A673 (cell line): ENCODE data around the gene CABLES1. TPM values are rescaled to one million over a fixed set of nuclear protein-coding genes. Genes with fewer than 3 reads are reported as not detected.

Experiments
- BruUV-seq: library from RNA; stranded (reverse); fragments of 400-500 nt; replicated peaks from 2 replicates; lab custom pipeline; 2021; lab: Mats Ljungman, UMichigan
- CTCF ChIA-PET: fragments of 300-600 bp; sonication (Branson Sonifier 250); formaldehyde crosslinking; loops from one replicate; lab custom pipeline; 2022; ENCODE audit warnings: antibody characterized with exemption; lab: Charles Lee
- POLR2A ChIA-PET: fragments of 300-600 bp; sonication (Branson Sonifier 250); formaldehyde crosslinking; loops from one replicate; lab custom pipeline; 2022; ENCODE audit warnings: antibody characterized with exemption; ENCODE audit not compliant: low non-redundant PET; lab: Charles Lee
- DNase-seq: peaks from one replicate; pipeline ENCODE4 v3.0.0-alpha.2; 2015; ENCODE audit warnings: low spot score
- H3K27ac ChIP-seq: fragments of 200-600 bp; sonication (generic); 2 replicates; pipeline ENCODE4 v1.5.1; 2016; ENCODE audit warnings: mixed run types, low read depth, mild to moderate bottlenecking, mixed read lengths, antibody characterized with exemption, low read length; ENCODE audit not compliant: poor library complexity, severe bottlenecking
- H3K27me3 ChIP-seq: fragments of 200-600 bp; sonication (generic); replicated peaks from 2 replicates; pipeline ENCODE4 v1.6.1; 2017; ENCODE audit warnings: mixed run types, low read depth, mild to moderate bottlenecking, mixed read lengths, antibody characterized with exemption, low read length; ENCODE audit not compliant: insufficient read depth, poor library complexity
- H3K36me3 ChIP-seq: fragments of 200-600 bp; sonication (generic); 2 replicates; pipeline ENCODE4 v1.6.1; 2016; ENCODE audit warnings: mixed run types, mild to moderate bottlenecking, mixed read lengths, antibody characterized with exemption, low read length; ENCODE audit not compliant: insufficient read depth, poor library complexity, severe bottlenecking
- H3K4me1 ChIP-seq: fragments of 200-600 bp; sonication (generic); 2 replicates; pipeline ENCODE4 v1.6.1; 2017; ENCODE audit warnings: mixed run types, mild to moderate bottlenecking, mixed read lengths, antibody characterized with exemption, low read length; ENCODE audit not compliant: insufficient read depth, poor library complexity, severe bottlenecking
- H3K4me3 ChIP-seq: fragments of 200-600 bp; sonication (generic); 2 replicates; pipeline ENCODE4 v1.5.1; 2016; ENCODE audit warnings: low read depth, mixed run types, mild to moderate bottlenecking, mixed read lengths, low read length; ENCODE audit not compliant: poor library complexity, severe bottlenecking
- H3K9me3 ChIP-seq: fragments of 200-600 bp; sonication (generic); 2 replicates; pipeline ENCODE4 v1.6.1; 2016; ENCODE audit warnings: mixed run types, low read depth, mild to moderate bottlenecking, mixed read lengths, antibody characterized with exemption, low read length; ENCODE audit not compliant: poor library complexity, severe bottlenecking
- EZH2 ChIP-seq: fragments of 200-600 bp; sonication (generic); IDR thresholded peaks from 2 replicates; pipeline ENCODE4 v1.6.1; 2017; ENCODE audit warnings: borderline replicate concordance, low read depth, mild to moderate bottlenecking, mixed read lengths, antibody characterized with exemption, low read length; ENCODE audit not compliant: poor library complexity, severe bottlenecking
- intact Hi-C: fragments of 100-400 bp; cut with micrococcal nuclease; formaldehyde crosslinking; loops from one replicate; pipeline ENCODE4 v1.10.0; 2022; ENCODE audit not compliant: unreplicated experiment
- total RNA-seq: library from RNA; stranded (reverse); gene quantifications from 2 replicates; pipeline ENCODE4 v1.2.3, GENCODE V29; 2021
- TF ChIP-seq, protein P1 (sequence below): fragments of 300-800, 200-600 bp; sonication (generic); conservative IDR thresholded peaks from 2 replicates; pipeline ENCODE4 v1.5.1; 2017; ENCODE audit warnings: low read depth, mild to moderate bottlenecking, antibody characterized with exemption, low read length, moderate library complexity, mixed read lengths

Gene CABLES1
- total RNA-seq, 1 experiment from 2014 or later, result 7.2 TPM

DNA sequence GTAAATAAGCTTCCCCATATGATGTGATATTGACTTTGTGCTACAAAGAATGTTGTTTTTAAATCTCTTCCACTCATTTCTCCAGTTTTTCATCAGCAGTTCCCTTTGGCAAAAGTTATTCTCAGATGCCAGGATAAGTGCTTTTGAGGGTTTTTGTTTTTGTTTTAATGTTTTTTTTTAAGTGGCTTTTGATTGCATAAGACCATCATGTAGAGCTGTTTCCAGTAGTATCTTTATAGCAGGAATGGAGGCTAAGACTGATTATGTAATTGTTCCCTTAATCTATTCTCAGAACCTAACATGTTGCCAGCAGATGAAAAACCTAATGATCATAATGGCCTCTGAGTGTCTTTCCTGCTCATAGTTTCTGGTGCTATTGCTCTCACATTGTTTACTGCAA is 77.9 kb downstream of the CABLES1 start:
- H3K4me1 ChIP-seq, result no peaks in the 10 kb centered on the region
- BruUV-seq, result no TSS peak
- no peak for DNase-seq
- no peaks in the 10 kb centered on the region for H3K9me3 ChIP-seq
- intact Hi-C loops, result no loop called here
- H3K4me3 ChIP-seq, result no peak overlapping the region
- POLR2A ChIA-PET, result no interaction called here
- no peaks in the 10 kb centered on the region for H3K27me3 ChIP-seq
- CTCF ChIA-PET, result no interaction called here
- TF ChIP-seq, protein P1, sequence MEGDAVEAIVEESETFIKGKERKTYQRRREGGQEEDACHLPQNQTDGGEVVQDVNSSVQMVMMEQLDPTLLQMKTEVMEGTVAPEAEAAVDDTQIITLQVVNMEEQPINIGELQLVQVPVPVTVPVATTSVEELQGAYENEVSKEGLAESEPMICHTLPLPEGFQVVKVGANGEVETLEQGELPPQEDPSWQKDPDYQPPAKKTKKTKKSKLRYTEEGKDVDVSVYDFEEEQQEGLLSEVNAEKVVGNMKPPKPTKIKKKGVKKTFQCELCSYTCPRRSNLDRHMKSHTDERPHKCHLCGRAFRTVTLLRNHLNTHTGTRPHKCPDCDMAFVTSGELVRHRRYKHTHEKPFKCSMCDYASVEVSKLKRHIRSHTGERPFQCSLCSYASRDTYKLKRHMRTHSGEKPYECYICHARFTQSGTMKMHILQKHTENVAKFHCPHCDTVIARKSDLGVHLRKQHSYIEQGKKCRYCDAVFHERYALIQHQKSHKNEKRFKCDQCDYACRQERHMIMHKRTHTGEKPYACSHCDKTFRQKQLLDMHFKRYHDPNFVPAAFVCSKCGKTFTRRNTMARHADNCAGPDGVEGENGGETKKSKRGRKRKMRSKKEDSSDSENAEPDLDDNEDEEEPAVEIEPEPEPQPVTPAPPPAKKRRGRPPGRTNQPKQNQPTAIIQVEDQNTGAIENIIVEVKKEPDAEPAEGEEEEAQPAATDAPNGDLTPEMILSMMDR, result no peak
- TF ChIP-seq EZH2, result no peak
- H3K27ac ChIP-seq, result no peak overlapping the region
- H3K36me3 ChIP-seq, result no peaks in the 10 kb centered on the region

- Histone ChIP-seq H3K4me1 (no peaks in the 10 kb centered on the region), H3K36me3 (no peaks in the 10 kb centered on the region), H3K9me3 (no peaks in the 10 kb centered on the region), H3K4me3 (no peak overlapping the region), H3K27me3 (peaks cover 3% of the 10 kb centered on the region), H3K27ac (no peak overlapping the region)
- ChIA-PET POLR2A (no interaction called here), CTCF (no interaction called here)
- no peak for TF ChIP-seq EZH2
- TF ChIP-seq, protein P1, result no peak
- no peak for DNase-seq
- intact Hi-C loops, result no loop called here
- BruUV-seq, result no TSS peak
Observed at GRCh38 chr18:23217781-23218180, 82.5 kb downstream of the CABLES1 start.

DNA sequence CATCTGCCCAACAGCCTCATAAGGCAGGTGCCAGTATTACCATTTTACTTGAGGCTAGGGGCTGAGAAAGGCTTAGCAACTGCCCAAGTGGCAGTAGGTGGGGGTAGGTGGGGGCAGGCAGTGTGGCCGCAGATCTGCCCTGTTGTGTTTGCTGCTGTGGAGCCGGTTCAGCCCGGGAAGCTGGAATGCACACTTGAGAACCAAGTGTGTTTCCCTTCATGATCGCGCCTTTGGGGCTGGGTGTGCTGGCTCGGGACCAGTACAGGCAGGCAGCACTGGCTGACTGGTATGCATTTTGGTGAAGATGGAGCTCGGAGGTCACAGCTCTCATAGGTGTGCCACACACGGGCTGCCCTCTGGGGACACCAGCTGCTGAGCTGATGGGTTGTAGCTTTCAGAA is 85.1 kb downstream of the CABLES1 start:
- peaks cover 3% of the 10 kb centered on the region for H3K27me3 ChIP-seq
- H3K36me3 ChIP-seq, result no peaks in the 10 kb centered on the region
- no peak overlapping the region for H3K27ac ChIP-seq
- ChIA-PET CTCF (no interaction called here), POLR2A (no interaction called here)
- no peak overlapping the region for H3K4me3 ChIP-seq
- BruUV-seq, result no TSS peak
- no peaks in the 10 kb centered on the region for H3K9me3 ChIP-seq
- H3K4me1 ChIP-seq, result no peaks in the 10 kb centered on the region
- TF ChIP-seq EZH2, result no peak
- TF ChIP-seq, protein P1, result no peak
- intact Hi-C loops, result no loop called here
- no peak for DNase-seq
